ENCODE data around the gene PRKCH.

DNA sequence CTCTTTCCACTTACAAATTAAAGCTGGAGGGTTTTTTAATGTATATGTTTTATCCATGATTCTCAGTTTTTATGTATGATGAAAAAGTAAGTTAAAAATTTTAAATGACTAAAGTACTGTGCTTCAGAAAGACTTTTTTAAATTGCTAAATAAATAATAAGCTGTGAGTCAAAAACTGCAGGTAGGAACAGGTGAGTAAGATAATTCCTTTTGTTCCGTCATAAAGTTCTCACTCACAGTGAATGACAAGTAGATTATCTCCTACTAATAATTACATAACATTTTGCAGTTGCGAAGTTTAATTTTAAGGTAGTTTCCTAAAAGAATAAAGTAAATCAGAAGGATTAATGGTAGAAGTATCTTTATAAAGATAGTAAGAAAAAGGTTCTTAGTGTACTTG, 78.0 kb downstream of the PRKCH start:
- TF ChIP-seq EZH2phosphoT487 (conservative IDR thresholded peaks at IDR 0.05; ENCODE audit: low read length): no peak
- TF ChIP-seq, protein P1, sequence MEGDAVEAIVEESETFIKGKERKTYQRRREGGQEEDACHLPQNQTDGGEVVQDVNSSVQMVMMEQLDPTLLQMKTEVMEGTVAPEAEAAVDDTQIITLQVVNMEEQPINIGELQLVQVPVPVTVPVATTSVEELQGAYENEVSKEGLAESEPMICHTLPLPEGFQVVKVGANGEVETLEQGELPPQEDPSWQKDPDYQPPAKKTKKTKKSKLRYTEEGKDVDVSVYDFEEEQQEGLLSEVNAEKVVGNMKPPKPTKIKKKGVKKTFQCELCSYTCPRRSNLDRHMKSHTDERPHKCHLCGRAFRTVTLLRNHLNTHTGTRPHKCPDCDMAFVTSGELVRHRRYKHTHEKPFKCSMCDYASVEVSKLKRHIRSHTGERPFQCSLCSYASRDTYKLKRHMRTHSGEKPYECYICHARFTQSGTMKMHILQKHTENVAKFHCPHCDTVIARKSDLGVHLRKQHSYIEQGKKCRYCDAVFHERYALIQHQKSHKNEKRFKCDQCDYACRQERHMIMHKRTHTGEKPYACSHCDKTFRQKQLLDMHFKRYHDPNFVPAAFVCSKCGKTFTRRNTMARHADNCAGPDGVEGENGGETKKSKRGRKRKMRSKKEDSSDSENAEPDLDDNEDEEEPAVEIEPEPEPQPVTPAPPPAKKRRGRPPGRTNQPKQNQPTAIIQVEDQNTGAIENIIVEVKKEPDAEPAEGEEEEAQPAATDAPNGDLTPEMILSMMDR (IDR thresholded peaks at IDR 0.05; ENCODE audit: insufficient read depth, low read length, poor library complexity, severe bottlenecking): no peak

Measured in SU-DHL-6 (cell line).